AG04450 (cell line): ENCODE results near the gene HOXA2. TPM values are rescaled to one million over a fixed set of nuclear protein-coding genes. Genes with fewer than 3 reads are reported as not detected.

ENCODE experiments used
- CTCF ChIA-PET: fragments of 300-600, 350-600 bp; formaldehyde crosslinking; extraction: SDS; loops from one replicate; lab custom pipeline; 2022; ENCODE audit warnings: antibody characterized with exemption, inconsistent platforms; lab: Charles Lee
- POLR2A ChIA-PET: fragments of 350-600 bp; formaldehyde crosslinking; extraction: SDS; loops from one replicate; lab custom pipeline; 2021; ENCODE audit warnings: antibody characterized with exemption, inconsistent platforms; lab: Yijun Ruan, JAX
- DNase-seq: peaks from one replicate; pipeline ENCODE4 v3.0.0-alpha.2; 2011; ENCODE audit warnings: low read depth, low spot score
- H3K27ac ChIP-seq: one replicate; pipeline ENCODE4 v1.5.1; 2012; ENCODE audit warnings: low read depth, low read length, control low read depth
- H3K27me3 ChIP-seq: one replicate; pipeline ENCODE4 v1.6.0; 2012; ENCODE audit warnings: low read length; ENCODE audit not compliant: control insufficient read depth, insufficient read depth
- H3K4me3 ChIP-seq: 2 replicates; pipeline ENCODE4 v1.5.1; 2011; ENCODE audit warnings: mild to moderate bottlenecking, low read depth, low read length, control low read depth
- H3K9me3 ChIP-seq: 2 replicates; pipeline ENCODE4 v1.5.1; 2012; ENCODE audit warnings: low read length; ENCODE audit not compliant: control insufficient read depth, insufficient read depth
- CTCF ChIP-seq: IDR thresholded peaks from 2 replicates; pipeline ENCODE4 v1.5.1; 2011; ENCODE audit warnings: low read depth, low read length, control low read depth, inconsistent platforms
- polyA plus RNA-seq: library from polyadenylated mRNA; depleted of rRNA; stranded (reverse); fragments of >200 nt; gene quantifications from 2 replicates; pipeline ENCODE4 v1.2.3, GENCODE V29; 2011

Gene HOXA2
- polyA plus RNA-seq, 1 experiment, result 4.1 TPM

DNA sequence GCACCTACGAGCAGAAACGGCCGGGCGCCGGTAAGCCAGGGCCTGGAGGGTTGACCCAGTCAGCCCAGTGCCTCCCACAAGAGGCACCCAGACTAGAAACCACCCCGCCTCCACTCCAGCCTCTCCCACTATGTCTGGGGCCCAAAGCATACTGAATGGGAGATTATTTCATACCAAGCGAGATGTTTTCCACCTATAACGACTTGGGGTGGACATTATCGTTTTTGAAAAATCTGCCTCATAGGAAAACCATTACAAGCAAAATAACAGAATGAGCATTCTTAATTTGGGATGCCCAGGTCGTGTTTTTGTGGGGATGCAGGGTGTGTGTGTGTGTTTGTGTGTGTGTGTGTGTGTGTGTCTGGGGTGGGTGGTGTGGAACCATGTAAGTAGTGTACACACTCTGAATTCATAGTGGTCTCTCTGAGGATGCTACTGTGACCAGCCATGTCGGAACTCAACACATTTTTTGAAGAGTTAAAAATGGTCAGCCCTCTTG lies 43.5 kb upstream of the HOXA2 start:
- CTCF ChIA-PET, result interaction anchor here (1.0 to 7.8 kb wide), 8 partner anchors 9 to 1253 kb away, joined by 3 to 93 read pairs (median 13); no protein-coding TSS in a partner anchor

DNA sequence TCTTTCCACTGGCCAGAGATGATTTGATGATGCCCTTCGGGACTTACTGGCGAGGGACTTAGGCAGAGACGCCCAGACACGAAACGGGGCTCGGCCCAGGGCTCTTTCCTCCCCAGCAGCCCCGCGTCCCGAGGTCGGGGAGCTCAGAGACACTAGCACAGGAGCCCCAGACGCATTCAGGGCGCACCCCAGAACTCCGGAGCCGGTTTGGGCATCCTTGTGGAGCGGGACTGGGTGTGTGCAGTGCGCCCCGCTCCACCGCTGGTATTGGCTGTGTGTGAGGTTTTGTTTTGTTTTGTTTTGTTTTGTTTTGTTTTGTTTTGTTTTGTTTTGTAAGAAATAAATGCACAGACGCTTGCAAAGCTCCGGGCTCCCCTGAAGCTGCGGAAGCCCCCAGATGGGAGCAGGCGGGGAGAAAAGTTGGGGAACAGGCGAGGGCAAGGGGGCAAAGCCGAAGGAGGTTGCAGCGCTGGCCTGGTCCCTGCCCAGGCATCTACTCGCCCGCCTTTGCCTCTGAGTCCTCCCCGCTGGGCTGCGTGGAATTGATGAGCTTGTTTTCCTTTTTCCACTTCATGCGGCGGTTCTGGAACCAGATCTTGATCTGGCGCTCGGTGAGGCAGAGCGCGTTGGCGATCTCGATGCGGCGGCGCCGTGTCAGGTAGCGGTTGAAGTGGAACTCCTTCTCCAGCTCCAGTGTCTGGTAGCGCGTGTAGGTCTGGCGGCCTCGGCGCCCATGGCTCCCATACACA lies 42.9 kb upstream of the HOXA2 start:
- no peaks in the 10 kb centered on the region for H3K27me3 ChIP-seq
- CTCF ChIA-PET, result interaction anchor here (0.6 to 7.8 kb wide), 16 partner anchors 8 to 1291 kb away, joined by 3 to 93 read pairs (median 10); partner anchors contain the start of gene HOXA3
- H3K9me3 ChIP-seq, result no peaks in the 10 kb centered on the region; the same call in 1 of the 2 replicates
- no peak for DNase-seq
- POLR2A ChIA-PET, result interaction anchor here (0.6 to 3.3 kb wide), 6 partner anchors 10 to 946 kb away, joined by 3 to 21 read pairs (median 4); partner anchors contain the start of gene HOXA7
- TF ChIP-seq CTCF, result no peak
- peak overlapping the region; percentile 58 for H3K4me3 ChIP-seq
- peak overlapping the region; percentile 93 for H3K27ac ChIP-seq

More for the DNA sequence above, 43.5 kb upstream of the HOXA2 start:
- POLR2A ChIA-PET, result interaction anchor here (0.6 to 3.3 kb wide), 4 partner anchors 11 to 40 kb away, joined by 3 to 21 read pairs (median 4); partner anchors contain the start of gene HOXA7
- no peaks in the 10 kb centered on the region; the same call in 1 of the 2 replicates for H3K9me3 ChIP-seq
- H3K27me3 ChIP-seq, result no peaks in the 10 kb centered on the region
- DNase-seq, result no peak
- no peak for TF ChIP-seq CTCF
- H3K27ac ChIP-seq, result peak overlapping the region; percentile 93
- H3K4me3 ChIP-seq, result peak overlapping the region; percentile 58

DNA sequence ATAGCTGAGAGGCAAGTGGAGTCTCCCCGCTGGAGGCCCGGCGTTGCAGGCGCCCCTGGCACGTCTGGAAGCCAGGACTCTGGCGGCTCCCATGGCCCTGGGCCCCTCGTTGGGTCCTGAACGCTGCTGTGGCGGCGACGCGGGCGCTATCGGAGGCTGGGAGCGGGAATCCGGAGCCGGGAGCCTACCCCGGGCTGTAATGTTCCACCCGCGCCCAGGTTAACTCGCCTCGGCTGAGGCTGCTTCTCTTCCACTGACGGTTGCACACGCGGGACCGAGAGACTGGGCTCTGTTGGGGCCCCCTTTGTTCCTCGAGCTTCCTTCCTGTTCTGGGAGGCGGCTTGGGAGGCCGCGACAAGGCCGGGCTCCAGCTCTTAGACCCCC lies 42.3 kb upstream of the HOXA2 start:
- Histone ChIP-seq H3K4me3 (peak overlapping the region; percentile 58), H3K27ac (peak overlapping the region; percentile 93), H3K27me3 (no peaks in the 10 kb centered on the region), H3K9me3 (no peaks in the 10 kb centered on the region; the same call in 1 of the 2 replicates)
- no peak for TF ChIP-seq CTCF
- ChIA-PET POLR2A (interaction anchor here (0.7 to 3.3 kb wide), 6 partner anchors 8 to 945 kb away, joined by 3 to 21 read pairs (median 6); partner anchors contain the start of gene HOXA3), CTCF (interaction anchor here (1.3 to 7.8 kb wide), 16 partner anchors 9 to 775 kb away, joined by 5 to 93 read pairs (median 12); partner anchors contain the start of gene HOXA3)
- DNase-seq, result no peak

DNA sequence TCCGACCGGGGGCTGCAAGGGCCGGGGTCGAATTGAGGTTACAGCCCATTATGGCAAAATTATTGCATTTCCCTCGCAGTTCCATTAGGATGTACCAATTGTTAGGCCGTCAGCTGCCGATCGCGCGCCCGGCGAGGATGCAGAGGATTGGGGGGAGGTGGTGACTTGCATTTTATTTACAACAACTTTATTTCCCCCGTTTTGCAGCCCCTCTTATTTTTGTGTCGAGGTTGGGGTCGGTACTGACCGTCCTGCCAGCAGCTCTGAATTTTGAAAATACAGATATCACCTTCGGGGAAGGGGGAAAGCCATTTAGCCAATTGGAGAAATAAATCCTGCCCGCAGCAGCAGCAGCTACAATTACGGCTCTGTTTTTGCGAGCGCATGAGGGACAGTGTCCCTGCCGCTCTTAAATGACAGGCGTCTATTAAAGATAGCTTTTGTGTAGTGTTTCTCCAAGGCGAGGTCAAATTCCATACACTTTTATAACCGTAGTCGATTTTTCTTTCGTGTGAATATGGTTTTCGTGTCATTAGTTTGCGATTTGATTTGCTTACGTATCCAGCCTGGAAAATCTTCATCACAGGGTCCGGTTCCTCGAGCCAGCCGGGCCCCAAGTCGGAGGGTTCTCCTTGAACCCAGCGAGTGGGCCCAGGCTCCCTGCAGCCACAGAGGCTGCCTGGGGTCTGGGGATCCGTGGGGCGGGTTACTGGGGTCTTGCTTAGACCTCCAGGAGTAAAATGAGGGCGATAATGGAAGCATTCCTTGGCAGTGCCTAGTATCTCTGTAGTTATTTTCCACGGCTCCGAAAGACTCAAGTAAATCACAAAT lies 41.7 kb upstream of the HOXA2 start:
- H3K27ac ChIP-seq, result peak overlapping the region; percentile 93
- ChIA-PET POLR2A (interaction anchor here (0.5 to 3.3 kb wide), 24 partner anchors 8 to 1282 kb away, joined by 3 to 21 read pairs (median 4); partner anchors contain the start of genes CBX3, HNRNPA2B1, HOXA3 and HOXA4), CTCF (interaction anchor here (0.6 to 7.8 kb wide), 33 partner anchors 9 to 951 kb away, joined by 3 to 93 read pairs (median 7); partner anchors contain the start of genes HOXA3, HOXA4 and HOXA7)
- H3K9me3 ChIP-seq, result no peaks in the 10 kb centered on the region; the same call in 1 of the 2 replicates
- DNase-seq, result no peak
- no peaks in the 10 kb centered on the region for H3K27me3 ChIP-seq
- H3K4me3 ChIP-seq, result peak overlapping the region; percentile 58
- no peak; the same call in 1 of the 2 replicates for TF ChIP-seq CTCF
